Adrenal gland (tissue), 12 donors: ENCODE measurements around the gene DEGS2. TPM values are rescaled to one million over a fixed set of nuclear protein-coding genes. Genes with fewer than 3 reads are reported as not detected.
A peak's percentile ranks its signal among the peaks of the same experiment; 100 is the strongest.

ENCODE experiments used
- DNase-seq, 7 donors: peaks; one replicate each; pipeline ENCODE4 v3.0.0-alpha.2; 2019 to 2020
- H3K27ac ChIP-seq, 5 donors: fragments of 200-600 bp; sonication (generic) in 4 of 5; 1 replicate in 3 of 5; 2 replicates in 2 of 5; pipeline versions ENCODE4 v1.5.1 to v1.8.0; 2016 to 2020; ENCODE audit warnings: mild to moderate bottlenecking in 1 of 5
- H3K27me3 ChIP-seq: fragments of 200-600 bp; 2 replicates; pipeline ENCODE4 v1.8.0; 2021
- H3K36me3 ChIP-seq, 2 donors: fragments of 200-600 bp; replicated peaks in 1 of 2; 1 replicate in 1 of 2; 2 replicates in 1 of 2; pipeline versions ENCODE4 v1.5.1 to v1.8.0; 2018 to 2022
- H3K4me1 ChIP-seq, 2 donors: fragments of 200-600 bp; replicated peaks in 1 of 2; 1 replicate in 1 of 2; 2 replicates in 1 of 2; pipeline versions ENCODE4 v1.5.1 to v1.8.0; 2018 to 2021
- H3K4me3 ChIP-seq, 4 donors: fragments of 200-600 bp; sonication (generic) in 3 of 4; one replicate each; pipeline ENCODE4 v1.5.1; 2016 to 2018
- H3K9me3 ChIP-seq, 3 donors: fragments of 200-600 bp; sonication (generic) in 1 of 3; replicated peaks in 1 of 3; 1 replicate in 2 of 3; 2 replicates in 1 of 3; pipeline versions ENCODE4 v1.5.1 to v1.8.0; 2016 to 2021
- CTCF ChIP-seq, 6 experiments: fragments of 450-650 bp in 4 of 6; fragments of 200-600 bp in 2 of 6; sonication (generic) in 1 of 6; IDR thresholded peaks; 1 replicate in 5 of 6; 2 replicates in 1 of 6; pipeline versions ENCODE4 v1.5.1 to v1.8.0; 2016 to 2021; ENCODE audit warnings: antibody characterized with exemption in 6 of 6, mild to moderate bottlenecking in 2 of 6, moderate library complexity in 1 of 6
- POLR2A ChIP-seq, 2 donors: fragments of 450-650 bp; IDR thresholded peaks; one replicate each; pipeline ENCODE4 v1.6.1; 2017; ENCODE audit warnings: antibody characterized with exemption in 2 of 2, mild to moderate bottlenecking in 2 of 2, moderate library complexity in 1 of 2
- WGBS, 4 donors: extraction: QIAGEN DNeasy Blood & Tissue Kit in 2 of 4; methylation state at CpG; one replicate each; pipeline versions ENCODE4 v1.1.5 to v1.1.7; 2013 to 2017; 5-methylcytosine and 5-hydroxymethylcytosine counted together
- intact Hi-C, 2 donors: fragments of 100-400 bp; cut with DNase I; formaldehyde crosslinking; loops; one replicate each; pipeline versions ENCODE4 v1.14.1 to v1.15.0; 2022 to 2023
- polyA plus RNA-seq, 3 donors: library from polyadenylated mRNA; stranded (reverse); fragments of 200-250 nt in 2 of 3; fragments of 350-450 nt in 1 of 3; fragmentation: Illumina TruSeq in 1 of 3; extraction: RNeasy Lipid Tissue Mini Kit (QIAGEN cat#74804) in 1 of 3; gene quantifications; one replicate each; pipeline ENCODE4 v1.2.3, GENCODE V29; 2013 to 2014
- total RNA-seq, 9 donors: library from RNA; depleted of rRNA in 4 of 9; stranded (reverse); fragments of >200 nt in 4 of 9; fragments of 120-200 nt in 1 of 9; fragmentation: NEBNext Ultra II Directional in 1 of 9; extraction: Animal tissue kit (Norgen Biotek cat#: 25700) in 1 of 9; gene quantifications; one replicate each; pipeline versions ENCODE4 v1.1.0 to v1.2.4, GENCODE V29; 2013 to 2023
- donor health status: healthy with polysubstance abuse.
- donor health status: Bipolar disorder and iron deficiency.
- donor health status: DM: yes; HTN: yes; CAD: no.
- donor health status: DM: no; HTN: no; CAD: no.
- donor health status: DM: no; HTN: no; CAD: no.
- donor health status: DM: yes; HTN: yes; CAD: no.

Gene DEGS2
- total and polyA plus RNA-seq, 12 donors = 0.06 to 0.69 (median 0.24) TPM; not detected in 3

GRCh38 chr14:100165831-100166440 lies 6.5 kb upstream of the DEGS2 start:
- intact Hi-C loops = no loop called here
- peaks cover 3 to 7% of the 10 kb centered on the region in 2 donors for H3K4me1 ChIP-seq
- DNase-seq = no peak
- H3K9me3 ChIP-seq = no peaks in the 10 kb centered on the region
- TF ChIP-seq POLR2A (IDR thresholded peaks at IDR 0.05) (no peak), CTCF (IDR thresholded peaks at IDR 0.05) (no peak)
- WGBS, 4 donors = 26 to 100% (median 30%) methylated on average over 1 to 16 of the region's 16 CpGs; no CpG with 5 or more reads in 1 of the 4 donors
- H3K4me3 ChIP-seq = peak overlapping the region in 1 of 4 donors; percentile 45
- H3K27ac ChIP-seq = no peak overlapping the region
- H3K27me3 ChIP-seq = peaks cover 2% of the 10 kb centered on the region
- H3K36me3 ChIP-seq = no peaks in the 10 kb centered on the region

GRCh38 chr14:100165376-100165775 lies 5.9 kb upstream of the DEGS2 start:
- Histone ChIP-seq H3K4me3 (no peak overlapping the region), H3K27me3 (peaks cover 8% of the 10 kb centered on the region), H3K36me3 (no peaks in the 10 kb centered on the region), H3K9me3 (no peaks in the 10 kb centered on the region), H3K27ac (no peak overlapping the region), H3K4me1 (peaks cover 3 to 7% of the 10 kb centered on the region in 2 donors)
- DNase-seq = no peak
- intact Hi-C loops = no loop called here
- WGBS, 4 donors = 43 to 79% (median 57%) methylated on average over 7 to 27 of the region's 27 CpGs
- TF ChIP-seq POLR2A (IDR thresholded peaks at IDR 0.05) (no peak), CTCF (IDR thresholded peaks at IDR 0.05) (no peak)

GRCh38 chr14:100160534-100160916 lies 1.1 kb upstream of the DEGS2 start:
- H3K27me3 ChIP-seq = peaks cover 31% of the 10 kb centered on the region
- 86 to 95% (median 92%) methylated on average over 7 of the region's 7 CpGs; no CpG with 5 or more reads in 1 of the 4 donors for WGBS, 4 donors

More at GRCh38 chr14:100160534-100160916, 1.1 kb upstream of the DEGS2 start:
- intact Hi-C loops = no loop called here
- TF ChIP-seq CTCF (IDR thresholded peaks at IDR 0.05) = no peak
- no peak for TF ChIP-seq POLR2A (IDR thresholded peaks at IDR 0.05)
- Histone ChIP-seq H3K4me3 (no peak overlapping the region), H3K27ac (no peak overlapping the region), H3K36me3 (no peaks in the 10 kb centered on the region), H3K9me3 (no peaks in the 10 kb centered on the region), H3K4me1 (peaks cover 10 to 13% of the 10 kb centered on the region in 2 donors)
- no peak for DNase-seq
